ENCODE results near the gene LBP.

GRCh38 chr20:38420388-38421085 is 74.3 kb downstream of the LBP start:
- TF ChIP-seq CTCF (IDR thresholded peaks at IDR 0.05 in 2 of 3, conservative IDR thresholded peaks at IDR 0.05 in 1 of 3; ENCODE audit: borderline replicate concordance in 1 of 3, insufficient read depth in 1 of 3, low read depth in 2 of 3, low read length in 2 of 3) (no peak), YY1 (IDR thresholded peaks at IDR 0.05; ENCODE audit: extremely low read depth, insufficient replicate concordance, low read depth, low read length) (no peak), EZH2 (IDR thresholded peaks at IDR 0.05) (no peak), POLR2A (IDR thresholded peaks at IDR 0.05; ENCODE audit: borderline replicate concordance, extremely low read depth, insufficient read depth, insufficient read length) (no peak), POLR2AphosphoS5 (IDR thresholded peaks at IDR 0.05; ENCODE audit: low read depth, low read length) (no peak), EZH2phosphoT487 (IDR thresholded peaks at IDR 0.05; ENCODE audit: borderline replicate concordance) (no peak), CBX3 (IDR thresholded peaks at IDR 0.05; ENCODE audit: low read depth) (no peak)

Measured in HCT116 (cell line).